DMS53 (cell line): ENCODE data around the gene C2CD2.
"Not testable (repeated sequence)": the region's sequence is repeated elsewhere in the genome, so short reads cannot be mapped to it uniquely, and the experiment has no call there.

Experiments
- DNase-seq: peaks from one replicate; lab custom pipeline; 2025; lab: John Stamatoyannopoulos, UW

C2CD2 gene

GRCh38 chr21:41953831-41954653, at the start of gene C2CD2:
Gene C2CD2 (minus strand): TSS chr21:41954018. CDS start chr21:41953648, 370 bp downstream.
- DNase-seq = peak; percentile 86

GRCh38 chr21:42003051-42003461, 49.2 kb upstream of the C2CD2 start:
- no peak for DNase-seq

- DNase-seq = no peak
These were observed 48.7 kb upstream of the C2CD2 start for GRCh38 chr21:42002421-42002958.

GRCh38 chr21:42001781-42002180, 48.0 kb upstream of the C2CD2 start:
- DNase-seq = no peak

GRCh38 chr21:42000908-42001307, 47.1 kb upstream of the C2CD2 start:
- DNase-seq = no peak

- DNase-seq = no peak
These were observed 43.8 kb upstream of the C2CD2 start for GRCh38 chr21:41997657-41998056.

GRCh38 chr21:41995577-41995976, 41.8 kb upstream of the C2CD2 start:
- no peak for DNase-seq

GRCh38 chr21:41994613-41995012, 40.8 kb upstream of the C2CD2 start:
- DNase-seq = not testable (repeated sequence)

GRCh38 chr21:41993744-41994143, 39.9 kb upstream of the C2CD2 start:
- no peak for DNase-seq

- DNase-seq = no peak
These were observed 38.8 kb upstream of the C2CD2 start for GRCh38 chr21:41992576-41992975.

GRCh38 chr21:41991659-41992058, 37.8 kb upstream of the C2CD2 start:
- no peak for DNase-seq

- no peak for DNase-seq
These were observed 35.9 kb upstream of the C2CD2 start for GRCh38 chr21:41989698-41990097.

- no peak for DNase-seq
These were observed 33.5 kb upstream of the C2CD2 start for GRCh38 chr21:41987310-41987709.

GRCh38 chr21:41985662-41986416, 32.0 kb upstream of the C2CD2 start:
- no peak for DNase-seq

- no peak for DNase-seq
These were observed 29.4 kb upstream of the C2CD2 start for GRCh38 chr21:41983229-41983628.

- DNase-seq = no peak
These were observed 26.7 kb upstream of the C2CD2 start for GRCh38 chr21:41980561-41980960.

- no peak for DNase-seq
These were observed 26.0 kb upstream of the C2CD2 start for GRCh38 chr21:41979751-41980369.

GRCh38 chr21:41979335-41979734, 25.5 kb upstream of the C2CD2 start:
- DNase-seq = no peak

- DNase-seq = no peak
These were observed 23.5 kb upstream of the C2CD2 start for GRCh38 chr21:41977034-41977950.

GRCh38 chr21:41976611-41977010, 22.8 kb upstream of the C2CD2 start:
- DNase-seq = no peak
